DMS79 treated with DMSO at 0.1 percent for 48 hours (cell line): ENCODE data around the gene HBS1L.

Experiments
- DNase-seq: peaks from one replicate; lab custom pipeline; 2025; lab: John Stamatoyannopoulos, UW

HBS1L gene

DNA sequence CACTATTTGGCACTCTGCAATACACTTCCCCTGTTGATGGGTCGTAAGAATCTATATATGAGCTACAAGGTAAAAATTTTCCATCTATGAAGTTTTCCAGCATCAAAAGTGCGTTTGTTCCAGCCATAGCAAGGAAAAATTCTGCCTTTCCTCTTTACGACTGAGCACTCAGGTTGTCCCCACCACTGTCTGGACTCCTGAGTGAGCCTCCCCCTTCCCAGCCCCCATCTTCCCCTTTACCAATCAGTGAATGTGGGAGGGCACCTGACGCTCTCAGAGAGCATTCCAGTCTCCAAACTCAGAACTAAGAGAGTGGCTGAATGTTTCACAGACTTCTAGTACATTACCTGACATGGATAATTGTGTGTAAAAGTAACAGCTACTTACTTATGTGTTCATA, 104.7 kb downstream of the HBS1L start, which contains the start of gene ALDH8A1:
TSS of gene ALDH8A1 (minus strand) at position 175 of the 400 bp plus-strand sequence. CDS start at position 127, 48 bp downstream.
- no peak for DNase-seq

DNA sequence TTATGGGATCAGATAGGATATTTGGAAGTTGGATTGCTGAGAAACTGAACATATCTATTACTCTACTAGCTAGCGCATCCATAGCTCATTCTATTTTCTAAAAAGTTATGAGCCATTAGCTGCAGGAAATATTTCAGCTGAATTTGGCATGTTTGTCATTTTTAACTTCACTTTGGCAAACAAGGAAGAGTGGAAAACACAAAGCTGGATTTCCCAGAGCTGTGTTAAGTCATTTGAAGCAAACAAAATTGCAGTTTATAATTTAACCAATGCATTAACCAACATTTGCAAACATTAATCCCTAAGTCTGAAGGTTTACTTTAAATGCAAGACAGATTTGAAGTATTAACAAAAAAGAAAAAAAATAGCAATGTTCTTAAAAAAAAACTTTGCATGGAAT, 105.9 kb downstream of the HBS1L start:
- no peak for DNase-seq

DNA sequence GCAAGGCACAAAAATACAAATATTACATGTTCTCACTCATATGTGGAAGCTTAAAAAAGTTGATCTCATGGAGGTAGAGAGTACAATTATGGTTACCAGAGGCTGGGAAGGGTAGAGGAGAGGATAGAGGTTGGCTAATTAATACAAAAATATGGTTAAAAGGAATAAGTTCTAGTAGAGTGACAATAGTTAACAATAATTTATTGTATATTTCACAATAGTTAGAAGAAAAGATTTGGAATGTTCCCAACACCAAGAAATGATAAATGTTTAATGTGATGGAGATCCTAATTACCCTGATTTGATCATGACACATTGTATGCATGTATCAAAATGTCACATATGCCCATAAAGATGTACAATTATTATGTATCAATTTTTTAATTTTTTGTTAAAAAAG, 106.5 kb downstream of the HBS1L start:
- no peak for DNase-seq

- no peak for DNase-seq
These were observed 109.6 kb downstream of the HBS1L start for GRCh38 chr6:134945045-134945444.

DNA sequence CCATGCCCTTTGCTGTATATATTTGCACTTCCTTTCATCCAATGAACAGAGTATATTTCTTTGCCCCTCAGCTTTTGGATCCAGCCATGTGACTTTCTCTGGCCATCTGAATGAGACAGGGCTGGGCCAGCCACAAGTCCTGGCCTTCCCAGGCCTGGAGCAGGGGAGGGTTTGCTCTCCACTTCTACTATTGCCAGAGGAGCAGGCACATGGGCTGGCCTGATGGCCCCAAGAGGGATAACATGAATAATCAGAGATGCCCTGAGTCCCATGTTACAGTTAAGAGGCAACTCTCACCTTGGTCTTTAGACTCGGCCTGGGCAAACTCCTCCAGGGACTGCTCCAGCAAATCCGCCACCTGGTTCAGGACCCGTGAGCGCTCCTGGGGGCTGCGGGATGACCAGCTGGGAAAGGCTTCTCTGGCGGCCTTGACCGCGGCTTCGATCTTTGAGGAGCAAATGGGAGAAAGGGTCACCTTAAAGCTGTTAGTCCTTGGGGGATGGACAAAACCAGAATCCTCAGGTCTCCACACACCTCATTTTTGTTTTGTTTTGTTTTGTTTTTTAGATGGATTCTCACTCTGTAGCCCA, 111.0 kb downstream of the HBS1L start:
- DNase-seq, result no peak

- no peak for DNase-seq
These were observed 115.7 kb downstream of the HBS1L start for GRCh38 chr6:134938896-134939295.

DNA sequence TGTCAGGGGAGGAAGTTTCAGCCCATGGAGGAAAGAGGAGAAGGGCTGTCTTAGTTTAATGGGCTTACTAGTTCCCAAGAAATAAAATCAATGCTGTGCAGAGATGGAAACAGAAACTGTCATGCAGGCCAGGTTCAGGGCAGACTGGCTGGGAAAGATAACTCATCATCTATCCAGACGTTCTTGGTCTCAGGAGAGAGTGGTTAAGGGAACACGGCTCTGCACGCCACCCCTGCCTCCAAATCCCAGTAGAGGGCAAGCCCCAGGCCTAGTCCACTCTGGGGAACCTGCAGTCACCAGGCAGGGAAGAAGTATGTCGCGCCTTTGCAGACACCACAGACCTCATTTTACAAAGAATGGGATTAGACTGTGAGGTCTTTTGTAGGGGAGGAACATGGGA, 117.2 kb downstream of the HBS1L start:
- no peak for DNase-seq

- DNase-seq, result no peak
These were observed 117.7 kb downstream of the HBS1L start for GRCh38 chr6:134936931-134937330.

GRCh38 chr6:134936476-134936875, 118.1 kb downstream of the HBS1L start:
- no peak for DNase-seq

GRCh38 chr6:134934793-134935485, 119.7 kb downstream of the HBS1L start:
- no peak for DNase-seq

DNA sequence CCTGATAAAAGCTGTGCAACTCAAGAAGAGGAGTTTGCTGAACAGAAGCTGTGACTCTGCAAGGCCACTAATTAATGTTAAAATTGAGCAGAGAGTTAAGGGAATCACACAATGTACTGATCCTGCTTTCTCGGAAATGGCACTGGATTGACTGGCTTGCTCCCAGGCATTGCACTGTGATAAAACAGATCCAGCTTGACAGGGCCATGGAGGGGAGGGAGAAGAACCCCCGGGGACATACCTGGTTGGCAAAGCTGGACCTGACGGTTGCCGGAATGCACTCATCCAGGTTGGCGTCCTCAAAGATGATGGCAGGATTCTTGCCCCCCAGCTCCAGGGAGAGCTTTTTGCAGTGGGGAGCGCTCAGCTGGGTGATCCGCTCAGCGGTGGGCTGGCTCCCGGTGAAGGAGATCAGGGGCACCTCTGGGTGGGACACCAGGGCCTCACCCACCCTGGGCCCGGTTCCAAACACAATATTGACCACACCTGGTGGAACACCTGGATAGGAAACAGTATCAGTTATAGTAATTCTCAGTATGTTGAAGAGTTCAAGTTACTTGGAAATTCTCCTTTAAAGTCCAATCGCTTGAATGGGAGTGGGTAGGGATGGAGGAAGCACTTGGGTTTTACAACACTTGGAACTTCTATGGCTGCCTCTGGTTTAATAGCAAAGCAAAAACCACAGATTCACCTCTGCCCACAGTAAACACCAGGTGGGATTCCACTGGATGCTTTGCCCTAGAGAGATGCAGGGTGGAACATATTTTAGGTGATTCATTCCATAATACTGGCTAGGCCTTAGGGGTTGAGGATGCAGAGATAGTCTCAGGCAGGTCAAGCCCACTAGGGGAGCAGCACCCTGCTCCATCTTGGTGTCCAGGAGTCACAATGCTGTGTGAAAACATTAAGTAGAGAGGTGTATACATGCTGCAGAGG, 121.8 kb downstream of the HBS1L start:
- DNase-seq, result no peak

- DNase-seq, result no peak
These were observed 122.5 kb downstream of the HBS1L start for GRCh38 chr6:134932098-134932497.

- no peak for DNase-seq
These were observed 124.2 kb downstream of the HBS1L start for GRCh38 chr6:134930463-134930862.

GRCh38 chr6:134928151-134928900, 126.3 kb downstream of the HBS1L start:
- no peak for DNase-seq

DNA sequence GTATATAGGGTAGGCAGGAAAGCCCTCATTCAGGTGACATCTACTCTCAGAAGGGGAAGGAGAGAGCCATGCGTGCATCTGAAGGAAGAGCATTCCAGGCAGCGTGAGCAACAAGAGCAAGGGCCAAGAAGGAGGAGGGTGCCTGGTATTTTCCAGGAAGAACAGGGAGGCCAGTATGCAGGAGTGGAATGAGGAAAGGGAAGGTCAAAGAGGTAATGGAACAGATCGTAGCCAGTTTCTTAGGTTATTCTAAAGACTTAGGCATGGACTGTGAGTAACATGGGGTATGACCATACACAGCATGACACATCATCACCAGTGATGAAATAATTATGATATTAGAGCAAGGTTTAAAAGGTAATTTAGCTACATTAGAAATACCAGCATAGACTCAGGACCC, 128.8 kb downstream of the HBS1L start:
- no peak for DNase-seq

DNA sequence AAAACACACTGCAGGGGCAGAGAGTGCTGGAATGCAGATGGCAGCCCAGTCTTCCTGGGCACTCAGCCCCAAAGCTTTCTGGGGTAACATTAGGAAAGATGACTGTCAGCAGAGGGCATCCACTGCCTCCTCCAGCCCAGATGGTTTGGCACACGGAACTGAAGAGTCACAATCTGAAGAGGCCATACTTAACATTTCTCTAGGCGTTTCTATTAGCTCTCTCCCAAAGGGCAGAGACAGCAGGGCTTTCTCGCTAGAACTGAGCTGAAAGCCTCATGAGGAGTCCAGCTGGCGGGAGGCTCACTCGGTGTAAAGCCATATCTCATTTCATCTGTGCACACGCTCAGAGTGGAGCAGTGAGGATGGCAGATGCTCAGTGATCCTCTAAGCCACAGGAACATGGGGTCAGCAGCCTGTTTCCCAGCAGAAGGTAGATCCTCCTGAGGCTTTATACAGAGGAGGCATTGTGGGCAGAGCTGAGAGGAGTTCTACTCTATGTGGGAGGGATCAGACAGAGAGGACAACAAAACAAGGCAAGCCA, 132.8 kb downstream of the HBS1L start:
- DNase-seq, result no peak

DNA sequence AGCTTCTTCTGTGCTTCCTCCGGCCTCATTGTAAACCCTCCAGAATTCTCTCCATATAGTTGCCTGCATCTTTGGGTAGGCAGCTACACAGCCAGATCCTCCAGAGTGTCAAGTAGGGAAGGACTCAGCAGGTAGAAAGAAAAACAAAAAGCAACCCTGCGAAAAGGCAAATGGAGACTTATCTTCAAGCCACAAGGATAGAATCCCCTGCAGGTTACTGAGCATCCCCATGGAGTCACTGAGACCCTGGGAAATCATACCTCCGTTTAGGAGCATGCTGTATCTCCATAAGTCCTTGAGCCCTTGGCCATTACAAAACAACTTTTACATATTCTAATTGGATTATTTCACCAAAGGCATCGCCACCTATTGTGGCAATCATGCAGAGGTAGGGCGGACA, 133.3 kb downstream of the HBS1L start:
- DNase-seq, result no peak

- DNase-seq, result no peak
These were observed 134.2 kb downstream of the HBS1L start for GRCh38 chr6:134920422-134920821.

GRCh38 chr6:134918418-134918961, 136.1 kb downstream of the HBS1L start:
- DNase-seq, result no peak

DNA sequence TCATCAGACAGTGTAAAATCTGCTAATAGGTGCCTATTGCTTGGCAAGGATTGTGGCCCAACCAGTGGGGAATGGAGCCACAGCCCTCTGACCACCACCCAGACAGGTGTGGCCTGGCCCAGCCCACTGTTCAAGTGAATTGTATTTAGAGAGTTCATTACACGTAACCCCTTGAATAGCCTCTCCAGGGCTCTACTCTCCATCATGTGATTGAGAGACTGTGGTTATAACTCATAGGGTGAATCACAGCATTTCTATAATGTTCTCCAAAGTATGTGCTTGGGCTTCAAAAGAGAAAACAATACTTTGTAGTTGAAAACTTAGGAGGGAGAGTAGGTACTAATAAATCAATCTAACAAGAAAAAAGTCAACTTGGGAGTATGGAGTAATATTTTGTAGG, 143.1 kb downstream of the HBS1L start:
- DNase-seq, result no peak

GRCh38 chr6:134910593-134910935, 144.1 kb downstream of the HBS1L start:
- no peak for DNase-seq
